ENCODE data around the gene PROX2.
A peak's percentile ranks its signal among the peaks of the same experiment; 100 is the strongest.

PROX2 gene

GRCh38 chr14:74913986-74914573 lies 38.1 kb upstream of the PROX2 start:
- TF ChIP-seq CTCF (conservative IDR thresholded peaks at IDR 0.05; ENCODE audit: low read depth, low read length) = peak; percentile 94
- no peak for DNase-seq (ENCODE audit: low read depth)
- no peak overlapping the region for H3K4me3 ChIP-seq (ENCODE audit: low read length)

- no peak overlapping the region for H3K4me3 ChIP-seq (ENCODE audit: low read length)
- no peak for TF ChIP-seq CTCF (conservative IDR thresholded peaks at IDR 0.05; ENCODE audit: low read depth, low read length)
These were observed 37.5 kb upstream of the PROX2 start for GRCh38 chr14:74913393-74913910.

GRCh38 chr14:74912801-74913200 lies 36.9 kb upstream of the PROX2 start:
- no peak for DNase-seq (ENCODE audit: low read depth)
- H3K4me3 ChIP-seq (ENCODE audit: low read length) = no peak overlapping the region
- no peak for TF ChIP-seq CTCF (conservative IDR thresholded peaks at IDR 0.05; ENCODE audit: low read depth, low read length)

More at GRCh38 chr14:74913393-74913910, 37.5 kb upstream of the PROX2 start:
- no peak for DNase-seq (ENCODE audit: low read depth)

GRCh38 chr14:74912111-74912510 lies 36.2 kb upstream of the PROX2 start:
- no peak for TF ChIP-seq CTCF (conservative IDR thresholded peaks at IDR 0.05; ENCODE audit: low read depth, low read length)
- no peak for DNase-seq (ENCODE audit: low read depth)
- no peak overlapping the region for H3K4me3 ChIP-seq (ENCODE audit: low read length)

- no peak overlapping the region for H3K4me3 ChIP-seq (ENCODE audit: low read length)
- TF ChIP-seq CTCF (conservative IDR thresholded peaks at IDR 0.05; ENCODE audit: low read depth, low read length) = no peak
- DNase-seq (ENCODE audit: low read depth) = no peak
These were observed 35.8 kb upstream of the PROX2 start for GRCh38 chr14:74911704-74912103.

- no peak overlapping the region for H3K4me3 ChIP-seq (ENCODE audit: low read length)
- TF ChIP-seq CTCF (conservative IDR thresholded peaks at IDR 0.05; ENCODE audit: low read depth, low read length) = no peak
These were observed 35.3 kb upstream of the PROX2 start for GRCh38 chr14:74911221-74911620.

GRCh38 chr14:74910556-74910955 lies 34.6 kb upstream of the PROX2 start:
- TF ChIP-seq CTCF (conservative IDR thresholded peaks at IDR 0.05; ENCODE audit: low read depth, low read length) = no peak
- no peak for DNase-seq (ENCODE audit: low read depth)

More at GRCh38 chr14:74911221-74911620, 35.3 kb upstream of the PROX2 start:
- DNase-seq (ENCODE audit: low read depth) = no peak

More at GRCh38 chr14:74910556-74910955, 34.6 kb upstream of the PROX2 start:
- H3K4me3 ChIP-seq (ENCODE audit: low read length) = no peak overlapping the region

All from retinal pigment epithelial cell (primary cell).